Thoracic aorta (tissue), 2 donors: ENCODE data around the gene CFHR5. TPM values are rescaled to one million over a fixed set of nuclear protein-coding genes. Genes with fewer than 3 reads are reported as not detected.

Experiments used
- ATAC-seq: fragments of 150-250 bp; one replicate; pipeline ENCODE4 v1.8.0; 2017; ENCODE audit warnings: low read depth; ENCODE audit not compliant: insufficient number of reproducible peaks, low FRiP score
- DNase-seq: peaks from one replicate; pipeline ENCODE4 v3.0.0-alpha.2; 2020; ENCODE audit warnings: low spot score
- H3K27ac ChIP-seq, 2 donors: fragments of 200-600 bp; sonication (generic); 1 replicate in 1 of 2; 2 replicates in 1 of 2; pipeline ENCODE4 v1.5.1; 2016; ENCODE audit warnings: mild to moderate bottlenecking in 2 of 2, moderate library complexity in 2 of 2
- H3K27me3 ChIP-seq: fragments of 200-600 bp; sonication (generic); replicated peaks from 2 replicates; pipeline ENCODE4 v1.6.0; 2016; ENCODE audit warnings: mild to moderate bottlenecking; ENCODE audit not compliant: insufficient read depth
- H3K36me3 ChIP-seq: fragments of 200-600 bp; sonication (generic); one replicate; pipeline ENCODE4 v1.5.1; 2016
- H3K4me1 ChIP-seq, 2 donors: fragments of 200-600 bp; sonication (generic); 1 replicate in 1 of 2; 2 replicates in 1 of 2; pipeline versions ENCODE4 v1.5.1 to v1.6.0; 2016; ENCODE audit warnings: low read depth in 2 of 2, mild to moderate bottlenecking in 1 of 2; ENCODE audit not compliant: control insufficient read depth in 1 of 2
- H3K4me3 ChIP-seq: fragments of 200-600 bp; sonication (generic); 2 replicates; pipeline ENCODE4 v1.5.1; 2016; ENCODE audit warnings: mild to moderate bottlenecking
- H3K9me3 ChIP-seq: fragments of 200-600 bp; sonication (generic); 2 replicates; pipeline ENCODE4 v1.5.1; 2016
- CTCF ChIP-seq: fragments of 200-600 bp; sonication (generic); IDR thresholded peaks from one replicate; pipeline ENCODE4 v1.5.1; 2019; ENCODE audit warnings: antibody characterized with exemption
- total RNA-seq, 2 donors: library from RNA; depleted of rRNA; stranded (reverse); fragments of >200 nt; gene quantifications; one replicate each; pipeline versions ENCODE4 v1.1.0 to v1.2.3, GENCODE V29; 2016

CFHR5 gene
- total RNA-seq, 2 donors from 2014 or later, result not detected

GRCh38 chr1:197036861-197037260 is 59.5 kb downstream of the CFHR5 start:
- Histone ChIP-seq H3K4me1 (no peaks in the 10 kb centered on the region), H3K27ac (no peak overlapping the region), H3K9me3 (no peaks in the 10 kb centered on the region), H3K27me3 (no peaks in the 10 kb centered on the region), H3K36me3 (no peaks in the 10 kb centered on the region), H3K4me3 (no peak overlapping the region)
- DNase-seq (no peak), ATAC-seq (no peak)
- TF ChIP-seq CTCF, result no peak

- Histone ChIP-seq H3K9me3 (no peaks in the 10 kb centered on the region), H3K4me3 (no peak overlapping the region), H3K4me1 (no peaks in the 10 kb centered on the region), H3K27me3 (no peaks in the 10 kb centered on the region), H3K27ac (no peak overlapping the region), H3K36me3 (no peaks in the 10 kb centered on the region)
- ATAC-seq (no peak), DNase-seq (no peak)
- no peak for TF ChIP-seq CTCF
Observed at GRCh38 chr1:197041486-197042353, 64.4 kb downstream of the CFHR5 start.

GRCh38 chr1:197042676-197043341 is 65.5 kb downstream of the CFHR5 start:
- Histone ChIP-seq H3K4me3 (no peak overlapping the region), H3K27me3 (no peaks in the 10 kb centered on the region), H3K36me3 (no peaks in the 10 kb centered on the region), H3K4me1 (no peaks in the 10 kb centered on the region), H3K27ac (no peak overlapping the region), H3K9me3 (no peaks in the 10 kb centered on the region)
- no peak for TF ChIP-seq CTCF
- ATAC-seq (no peak), DNase-seq (no peak)

GRCh38 chr1:197049100-197049499 is 71.7 kb downstream of the CFHR5 start:
- no peak for ATAC-seq
- H3K9me3 ChIP-seq, result no peaks in the 10 kb centered on the region
- DNase-seq, result no peak
- H3K27ac ChIP-seq, result no peak overlapping the region
- TF ChIP-seq CTCF, result no peak
- H3K4me1 ChIP-seq, result no peaks in the 10 kb centered on the region
- no peaks in the 10 kb centered on the region for H3K27me3 ChIP-seq
- no peak overlapping the region for H3K4me3 ChIP-seq
- H3K36me3 ChIP-seq, result no peaks in the 10 kb centered on the region

Other genes starting within 250 kb of the CFHR5 start
- gene CFHR3, start 202.7 kb upstream of the CFHR5 start, total RNA-seq, result under 1 TPM in 1 of 2 donors, not detected in 1; 0.81 TPM
- gene CFHR1, start 157.8 kb upstream of the CFHR5 start, total RNA-seq, result not detected
- gene CFHR4, start 89.5 kb upstream of the CFHR5 start, total RNA-seq, result not detected
- gene CFHR2, start 33.8 kb upstream of the CFHR5 start, total RNA-seq, result not detected
- gene F13B, start 89.7 kb downstream of the CFHR5 start, total RNA-seq, result not detected
- gene ASPM, start 169.1 kb downstream of the CFHR5 start, total RNA-seq, result 1 to 10 TPM in 1 of 2 donors, under 1 TPM in 1; 0.81 to 2.1 TPM
- gene ZBTB41, start 223.7 kb downstream of the CFHR5 start, total RNA-seq, result 10 to 100 TPM in 1 of 2 donors, 1 to 10 TPM in 1; 7.6 to 12.3 TPM